Measurements from ENCODE around the gene FRYL. TPM values are rescaled to one million over a fixed set of nuclear protein-coding genes. Genes with fewer than 3 reads are reported as not detected.

Gene FRYL
- total RNA-seq, 1 experiment from 2014 or later = 45.8 TPM

GRCh38 chr4:48694824-48695223, 85.3 kb downstream of the FRYL start:
- CTCF ChIA-PET = no interaction called here
- Mint-ChIP-seq H3K4me3 (ENCODE audit: low read depth, unreplicated experiment) (no peak overlapping the region), H3K27ac (ENCODE audit: unreplicated experiment) (no peak overlapping the region), H3K36me3 (ENCODE audit: insufficient read depth, unreplicated experiment) (no peaks in the 10 kb centered on the region), H3K27me3 (ENCODE audit: unreplicated experiment) (no peaks in the 10 kb centered on the region), H3K4me1 (ENCODE audit: low read depth, unreplicated experiment) (peaks cover 25% of the 10 kb centered on the region), H3K9me3 (ENCODE audit: low read depth, unreplicated experiment) (no peaks in the 10 kb centered on the region)
- no peak for TF ChIP-seq CTCF (IDR thresholded peaks at IDR 0.05; ENCODE audit: unreplicated experiment)
- intact Hi-C loops (cut with micrococcal nuclease; ENCODE audit: unreplicated experiment) = loop anchor here (10.0 kb wide), 2 partner anchors 210 to 270 kb away; partner anchors contain the start of gene OCIAD2
- no peak for DNase-seq
- no TSS peak for BruUV-seq (replicated peaks)

- no peak for TF ChIP-seq CTCF (IDR thresholded peaks at IDR 0.05; ENCODE audit: unreplicated experiment)
- Mint-ChIP-seq H3K27me3 (ENCODE audit: unreplicated experiment) (no peaks in the 10 kb centered on the region), H3K9me3 (ENCODE audit: low read depth, unreplicated experiment) (no peaks in the 10 kb centered on the region), H3K4me1 (ENCODE audit: low read depth, unreplicated experiment) (peaks cover 20% of the 10 kb centered on the region), H3K36me3 (ENCODE audit: insufficient read depth, unreplicated experiment) (no peaks in the 10 kb centered on the region), H3K4me3 (ENCODE audit: low read depth, unreplicated experiment) (no peak overlapping the region), H3K27ac (ENCODE audit: unreplicated experiment) (no peak overlapping the region)
- BruUV-seq (replicated peaks) = no TSS peak
- DNase-seq = no peak
- CTCF ChIA-PET = no interaction called here
- intact Hi-C loops (cut with micrococcal nuclease; ENCODE audit: unreplicated experiment) = loop anchor here (10.0 kb wide), 2 partner anchors 211 to 271 kb away; partner anchors contain the start of gene OCIAD2
Observed at GRCh38 chr4:48693856-48694574, 86.1 kb downstream of the FRYL start.

DNA sequence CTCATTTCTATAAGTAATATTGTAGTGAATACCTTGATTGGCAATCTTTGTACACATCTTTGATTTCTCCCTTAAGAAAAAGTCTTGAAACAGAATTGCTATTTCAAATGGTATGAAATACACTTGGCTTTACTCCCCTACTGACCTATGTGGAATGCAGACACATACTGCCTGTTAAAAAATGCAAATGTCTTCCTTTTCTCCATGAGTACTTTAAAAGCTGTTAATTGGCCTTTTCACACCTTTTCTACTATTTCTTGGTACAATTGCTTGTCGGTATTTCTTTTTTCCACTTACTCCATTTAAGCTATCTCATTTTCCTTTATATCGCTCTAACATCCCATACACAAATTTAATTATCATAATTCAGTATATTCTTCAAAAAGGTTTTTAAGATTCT, 87.2 kb downstream of the FRYL start:
- Mint-ChIP-seq H3K27me3 (ENCODE audit: unreplicated experiment) (no peaks in the 10 kb centered on the region), H3K36me3 (ENCODE audit: insufficient read depth, unreplicated experiment) (no peaks in the 10 kb centered on the region), H3K9me3 (ENCODE audit: low read depth, unreplicated experiment) (no peaks in the 10 kb centered on the region), H3K4me1 (ENCODE audit: low read depth, unreplicated experiment) (peaks cover 15% of the 10 kb centered on the region), H3K4me3 (ENCODE audit: low read depth, unreplicated experiment) (no peak overlapping the region), H3K27ac (ENCODE audit: unreplicated experiment) (no peak overlapping the region)
- CTCF ChIA-PET = no interaction called here
- intact Hi-C loops (cut with micrococcal nuclease; ENCODE audit: unreplicated experiment) = loop anchor here (10.0 kb wide), 2 partner anchors 212 to 272 kb away; partner anchors contain the start of gene OCIAD2
- no peak for TF ChIP-seq CTCF (IDR thresholded peaks at IDR 0.05; ENCODE audit: unreplicated experiment)
- DNase-seq = no peak
- BruUV-seq (replicated peaks) = no TSS peak

DNA sequence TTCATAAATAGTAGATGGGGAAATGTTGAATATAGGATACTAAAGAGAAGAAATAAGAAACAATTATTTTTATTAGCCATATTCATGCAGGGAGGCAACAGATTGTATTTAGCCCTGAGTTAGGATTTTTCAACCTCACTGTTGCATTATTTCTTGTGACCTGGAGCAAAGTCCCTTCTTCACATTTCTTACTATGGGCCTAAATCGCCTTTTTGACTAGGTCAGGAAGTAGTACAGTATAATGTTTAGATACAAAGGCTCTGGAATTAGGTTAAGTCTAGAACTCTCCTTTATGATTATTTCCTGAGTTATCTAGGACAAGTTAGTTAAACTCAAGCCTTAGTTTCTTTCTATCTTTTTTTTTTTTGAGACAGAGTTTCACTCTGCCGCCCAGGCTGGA, 88.0 kb downstream of the FRYL start:
- intact Hi-C loops (cut with micrococcal nuclease; ENCODE audit: unreplicated experiment) = loop anchor here (10.0 kb wide), 2 partner anchors 213 to 273 kb away; partner anchors contain the start of gene OCIAD2
- no peak overlapping the region for H3K4me3 Mint-ChIP-seq (ENCODE audit: low read depth, unreplicated experiment)
- no peak for TF ChIP-seq CTCF (IDR thresholded peaks at IDR 0.05; ENCODE audit: unreplicated experiment)
- no peak overlapping the region for H3K27ac Mint-ChIP-seq (ENCODE audit: unreplicated experiment)
- no peak for DNase-seq
- no TSS peak for BruUV-seq (replicated peaks)
- peaks cover 8% of the 10 kb centered on the region for H3K4me1 Mint-ChIP-seq (ENCODE audit: low read depth, unreplicated experiment)
- H3K9me3 Mint-ChIP-seq (ENCODE audit: low read depth, unreplicated experiment) = no peaks in the 10 kb centered on the region
- H3K27me3 Mint-ChIP-seq (ENCODE audit: unreplicated experiment) = no peaks in the 10 kb centered on the region
- CTCF ChIA-PET = no interaction called here
- H3K36me3 Mint-ChIP-seq (ENCODE audit: insufficient read depth, unreplicated experiment) = no peaks in the 10 kb centered on the region

Measured in Calu3 (cell line).